GM23248 (cell line): Measurements from ENCODE around the gene CCDC171.

Experiments used
- EZH2 ChIP-seq: fragments of 200-600 bp; sonication (generic); IDR thresholded peaks from 2 replicates; pipeline ENCODE4 v1.6.1; 2018; ENCODE audit warnings: antibody characterized with exemption, mild to moderate bottlenecking; ENCODE audit not compliant: insufficient read depth, poor library complexity, severe bottlenecking
- EZH2phosphoT487 ChIP-seq: fragments of 200-600 bp; sonication (generic); IDR thresholded peaks from 2 replicates; pipeline ENCODE4 v1.6.1; 2018; ENCODE audit warnings: antibody characterized with exemption, moderate library complexity, mild to moderate bottlenecking, low read depth; ENCODE audit not compliant: insufficient read depth

- TF ChIP-seq EZH2, result no peak
- TF ChIP-seq EZH2phosphoT487, result no peak
Measured at GRCh38 chr9:15531380-15531779, 21.5 kb upstream of the CCDC171 start.
